ENCODE results near the gene TPST1. TPM values are rescaled to one million over a fixed set of nuclear protein-coding genes. Genes with fewer than 3 reads are reported as not detected.
"Not testable (repeated sequence)": the region's sequence is repeated elsewhere in the genome, so short reads cannot be mapped to it uniquely, and the experiment has no call there.

The TPST1 gene
- 5.6 and 6.5 TPM in 2 replicates for total RNA-seq

DNA sequence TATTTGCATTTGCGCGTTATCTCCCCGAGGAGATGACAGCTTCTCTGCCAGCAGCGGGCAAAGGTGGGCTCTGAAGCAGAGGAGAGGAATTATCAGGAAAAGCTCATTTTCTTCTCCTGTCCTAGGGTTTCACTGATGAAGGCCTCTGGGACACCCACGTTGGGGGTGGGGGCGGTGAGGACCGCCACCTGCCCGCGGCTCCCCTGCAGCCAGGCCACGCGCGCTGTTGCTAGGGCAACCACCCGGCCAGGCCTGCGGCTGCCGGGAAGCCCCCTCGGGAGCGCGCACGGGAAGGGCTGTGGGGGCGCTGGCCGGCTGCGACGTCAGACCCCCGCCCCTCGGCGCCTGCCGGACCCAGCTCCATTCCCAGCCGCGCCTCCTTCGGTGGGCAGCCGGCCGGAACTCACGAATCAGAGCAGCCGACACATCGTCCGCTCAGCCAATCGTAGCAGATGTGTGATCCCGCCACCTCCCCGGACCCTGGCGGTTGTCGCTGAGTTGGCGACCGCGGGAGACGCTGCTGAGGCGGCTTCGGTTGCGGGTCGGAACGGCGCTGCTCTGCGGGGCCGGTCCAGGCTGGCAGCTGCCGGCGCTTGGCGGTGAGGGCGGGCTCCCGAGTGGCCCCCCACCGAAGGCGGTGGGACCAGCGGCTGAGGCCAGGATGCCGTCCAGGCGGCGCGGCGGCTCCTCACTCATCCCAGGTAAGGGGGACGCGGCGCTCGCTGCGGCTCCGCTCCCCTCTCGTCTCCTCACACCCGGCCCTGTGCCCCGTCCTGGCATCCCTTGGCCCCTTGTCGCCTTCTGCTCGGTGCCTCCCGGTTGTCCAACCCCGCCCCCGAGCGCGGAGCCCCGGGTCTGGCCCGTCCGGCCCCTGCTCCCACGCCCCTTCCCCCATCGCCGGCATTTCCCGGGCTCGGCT, at the start of gene TPST1:
Gene TPST1 (plus strand): TSS at position 513 of the 919 bp plus-strand sequence. CDS start 35,092 bp downstream, outside the sequence.
- H3K4me1 Mint-ChIP-seq = peaks cover 43% of the 10 kb centered on the region
- peak within 1 kb of the TSS; percentile 94 for H3K4me3 Mint-ChIP-seq
- peak; percentile 93 for ATAC-seq (ENCODE audit: low read depth)
- H3K27me3 Mint-ChIP-seq = peaks cover 11% of the 10 kb centered on the region
- H3K36me3 Mint-ChIP-seq (ENCODE audit: low read depth) = peaks cover 3% of the 10 kb centered on the region
- no peaks in the 10 kb centered on the region for H3K9me3 Mint-ChIP-seq
- H3K27ac Mint-ChIP-seq = peak within 1 kb of the TSS; percentile 85
- intact Hi-C loops (cut with micrococcal nuclease) = loop anchor here (1.0 to 10.0 kb wide), 10 partner anchors 91 to 1898 kb away; partner anchors contain the start of genes CRCP, GUSB, SBDS and TYW1
- peak; percentile 92 for DNase-seq
- CTCF ChIA-PET = interaction anchor here (0.9 kb wide), 1 partner anchor 209 kb away, joined by 3 read pairs; no protein-coding TSS in a partner anchor
- TF ChIP-seq, protein P1, sequence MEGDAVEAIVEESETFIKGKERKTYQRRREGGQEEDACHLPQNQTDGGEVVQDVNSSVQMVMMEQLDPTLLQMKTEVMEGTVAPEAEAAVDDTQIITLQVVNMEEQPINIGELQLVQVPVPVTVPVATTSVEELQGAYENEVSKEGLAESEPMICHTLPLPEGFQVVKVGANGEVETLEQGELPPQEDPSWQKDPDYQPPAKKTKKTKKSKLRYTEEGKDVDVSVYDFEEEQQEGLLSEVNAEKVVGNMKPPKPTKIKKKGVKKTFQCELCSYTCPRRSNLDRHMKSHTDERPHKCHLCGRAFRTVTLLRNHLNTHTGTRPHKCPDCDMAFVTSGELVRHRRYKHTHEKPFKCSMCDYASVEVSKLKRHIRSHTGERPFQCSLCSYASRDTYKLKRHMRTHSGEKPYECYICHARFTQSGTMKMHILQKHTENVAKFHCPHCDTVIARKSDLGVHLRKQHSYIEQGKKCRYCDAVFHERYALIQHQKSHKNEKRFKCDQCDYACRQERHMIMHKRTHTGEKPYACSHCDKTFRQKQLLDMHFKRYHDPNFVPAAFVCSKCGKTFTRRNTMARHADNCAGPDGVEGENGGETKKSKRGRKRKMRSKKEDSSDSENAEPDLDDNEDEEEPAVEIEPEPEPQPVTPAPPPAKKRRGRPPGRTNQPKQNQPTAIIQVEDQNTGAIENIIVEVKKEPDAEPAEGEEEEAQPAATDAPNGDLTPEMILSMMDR (IDR thresholded peaks at IDR 0.05) = no peak
- POLR2A ChIA-PET = interaction anchor here (0.5 to 3.1 kb wide), 7 partner anchors 51 to 790 kb away, joined by 3 to 17 read pairs (median 6); partner anchors contain the start of genes CRCP and TMEM248

DNA sequence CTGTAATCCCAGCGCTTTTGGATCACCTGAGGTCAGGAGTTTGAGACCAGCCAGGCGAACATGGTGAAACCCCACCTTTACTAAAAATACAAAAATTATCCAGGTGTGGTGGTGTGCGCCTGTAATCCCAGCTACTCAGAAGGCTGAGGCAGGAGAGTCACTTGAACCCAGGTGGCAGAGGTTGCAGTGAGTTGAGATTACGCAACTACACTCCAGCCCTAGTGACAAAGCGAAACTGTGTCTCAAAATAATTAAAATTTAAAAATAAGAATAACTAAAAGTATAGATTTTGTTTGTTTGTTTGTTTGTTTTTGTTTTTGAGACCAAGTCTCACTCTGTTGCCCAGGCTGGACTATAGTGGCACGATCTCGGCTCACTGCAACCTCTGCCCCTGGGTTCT, 49.1 kb upstream of the TPST1 start:
- H3K4me1 Mint-ChIP-seq; DNase-seq; CTCF ChIA-PET; H3K27me3 Mint-ChIP-seq; ATAC-seq (ENCODE audit: low read depth); H3K4me3 Mint-ChIP-seq; intact Hi-C loops (cut with micrococcal nuclease); H3K27ac Mint-ChIP-seq; H3K9me3 Mint-ChIP-seq: not testable (repeated sequence)
- H3K36me3 Mint-ChIP-seq (ENCODE audit: low read depth) = peaks cover 66% of the 10 kb centered on the region
- POLR2A ChIA-PET = interaction anchor here (0.6 to 0.7 kb wide), 2 partner anchors 190 to 362 kb away, joined by 4 to 5 read pairs; no protein-coding TSS in a partner anchor

DNA sequence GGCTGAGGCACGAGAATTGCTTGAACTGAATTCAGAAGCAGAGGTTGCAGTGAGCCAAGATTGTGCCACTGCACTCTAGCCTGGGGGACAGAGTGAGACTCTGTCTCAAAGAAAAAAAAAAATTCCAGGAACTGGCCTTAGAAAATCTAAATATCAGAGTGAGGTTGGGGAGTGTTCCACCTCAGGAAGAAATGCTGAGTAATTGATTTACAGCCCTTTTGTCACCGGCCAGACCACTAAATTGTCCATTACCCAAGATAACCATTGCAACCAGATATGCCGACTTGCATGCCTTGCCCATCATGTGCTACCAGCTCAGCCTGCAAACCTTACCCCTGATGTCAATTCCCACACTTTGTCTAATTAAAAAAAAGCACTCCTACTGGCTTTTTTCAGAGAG, 48.1 kb upstream of the TPST1 start:
- Mint-ChIP-seq H3K4me1 (no peaks in the 10 kb centered on the region), H3K9me3 (peaks cover 7% of the 10 kb centered on the region), H3K27me3 (no peaks in the 10 kb centered on the region), H3K4me3 (no peak overlapping the region), H3K27ac (no peak overlapping the region), H3K36me3 (ENCODE audit: low read depth) (peaks cover 58% of the 10 kb centered on the region)
- TF ChIP-seq, protein P1 (IDR thresholded peaks at IDR 0.05) = no peak
- intact Hi-C loops (cut with micrococcal nuclease) = no loop called here
- ChIA-PET CTCF (no interaction called here), POLR2A (no interaction called here)
- DNase-seq (no peak), ATAC-seq (ENCODE audit: low read depth) (no peak)

DNA sequence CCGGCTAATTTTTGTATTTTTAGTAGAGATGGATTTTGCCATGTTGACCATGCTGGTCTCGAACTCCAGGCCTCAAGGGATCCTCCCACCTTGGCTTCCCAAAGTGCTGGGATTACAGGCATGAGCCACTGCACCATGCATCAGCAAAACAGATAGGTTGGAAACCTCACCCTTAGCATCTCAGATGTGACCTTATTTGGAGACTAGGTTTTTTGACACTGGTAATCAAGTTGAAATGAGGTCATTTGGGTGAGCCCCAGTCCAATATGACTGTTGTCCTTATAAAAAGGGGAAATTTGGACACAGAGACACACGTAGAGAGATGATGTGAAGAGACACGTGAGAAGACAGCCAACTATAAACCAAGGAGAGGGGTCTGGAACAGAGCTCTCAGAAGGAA, 42.5 kb upstream of the TPST1 start:
- Mint-ChIP-seq H3K27ac (no peak overlapping the region), H3K36me3 (ENCODE audit: low read depth) (peaks cover 16% of the 10 kb centered on the region), H3K9me3 (peaks cover 7% of the 10 kb centered on the region), H3K4me1 (no peaks in the 10 kb centered on the region), H3K27me3 (no peaks in the 10 kb centered on the region), H3K4me3 (no peak overlapping the region)
- no peak for ATAC-seq (ENCODE audit: low read depth)
- ChIA-PET CTCF (no interaction called here), POLR2A (no interaction called here)
- no peak for DNase-seq
- intact Hi-C loops (cut with micrococcal nuclease) = no loop called here
- TF ChIP-seq, protein P1 (IDR thresholded peaks at IDR 0.05) = no peak

DNA sequence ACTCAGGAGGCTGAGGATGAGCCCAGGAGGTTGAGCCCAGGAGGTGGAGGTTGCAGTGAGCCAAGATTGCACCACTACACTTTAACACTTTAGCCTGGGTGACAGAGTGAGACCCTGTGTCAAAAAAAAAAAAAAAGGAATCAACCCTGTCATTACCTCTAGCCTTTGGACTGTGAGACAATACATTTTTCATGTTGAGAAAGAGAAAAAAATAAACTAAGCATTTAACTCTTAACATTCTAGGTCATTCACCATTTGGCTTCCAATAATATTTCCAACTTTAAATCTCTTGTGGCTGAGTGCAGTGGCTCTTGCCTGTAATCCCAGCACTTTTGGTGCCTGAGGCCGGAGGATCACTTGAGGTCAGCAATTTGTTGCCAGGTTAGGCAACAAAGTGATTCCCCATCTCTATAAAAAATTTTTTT, 41.9 kb upstream of the TPST1 start:
- intact Hi-C loops (cut with micrococcal nuclease) = no loop called here
- ChIA-PET CTCF (no interaction called here), POLR2A (no interaction called here)
- Mint-ChIP-seq H3K27me3 (no peaks in the 10 kb centered on the region), H3K36me3 (ENCODE audit: low read depth) (peaks cover 11% of the 10 kb centered on the region), H3K9me3 (peaks cover 4% of the 10 kb centered on the region), H3K27ac (no peak overlapping the region), H3K4me1 (no peaks in the 10 kb centered on the region), H3K4me3 (no peak overlapping the region)
- ATAC-seq (ENCODE audit: low read depth) (no peak), DNase-seq (no peak)
- TF ChIP-seq, protein P1 (IDR thresholded peaks at IDR 0.05) = no peak

Data from activated B cell treated with CpG ODN at 0.5 μM for 24 hours (primary cell).